Natural killer cell treated with Interleukin-12 subunit alpha and Interleukin-12 subunit beta and Interleukin-15 and Interleukin-18, amount 100 ng/mL, for 72 hours (primary cell): ENCODE results near the gene CIART. TPM values are rescaled to one million over a fixed set of nuclear protein-coding genes. Genes with fewer than 3 reads are reported as not detected.
"Not testable (repeated sequence)": the region's sequence is repeated elsewhere in the genome, so short reads cannot be mapped to it uniquely, and the experiment has no call there.

Experiments used
- ATAC-seq, 2 donors: fragments of 150-1000 bp; cut with Tn5 transposase in 1 of 2; sonication (Bioruptor Pico), chemical (Tn5 transposase) in 1 of 2; 2 replicates each; pipeline ENCODE4 v1.10.0; 2021
- DNase-seq: peaks from one replicate; pipeline ENCODE4 v3.0.0; 2022; ENCODE audit warnings: low spot score
- H3K27ac Mint-ChIP-seq, 2 donors: 1 replicate in 1 of 2; 2 replicates in 1 of 2; pipeline ENCODE4 v1.8.0; 2022; ENCODE audit warnings: mixed read lengths in 2 of 2, mild to moderate bottlenecking in 1 of 2, moderate library complexity in 1 of 2
- H3K27me3 Mint-ChIP-seq, 2 donors: 1 replicate in 1 of 2; 2 replicates in 1 of 2; pipeline ENCODE4 v1.8.0; 2022; ENCODE audit warnings: mixed read lengths in 2 of 2
- H3K36me3 Mint-ChIP-seq: one replicate; pipeline ENCODE4 v1.8.0; 2022; ENCODE audit warnings: mixed read lengths
- H3K4me1 Mint-ChIP-seq, 2 donors: 1 replicate in 1 of 2; 2 replicates in 1 of 2; pipeline ENCODE4 v1.8.0; 2022; ENCODE audit warnings: low read depth in 2 of 2, mixed read lengths in 2 of 2, mild to moderate bottlenecking in 1 of 2
- H3K4me3 Mint-ChIP-seq: one replicate; pipeline ENCODE4 v1.8.0; 2022; ENCODE audit warnings: mixed read lengths
- H3K9me3 Mint-ChIP-seq: 2 replicates; pipeline ENCODE4 v1.8.0; 2022; ENCODE audit warnings: mixed read lengths
- total RNA-seq, 2 donors: library from RNA; stranded (reverse); gene quantifications; one replicate each; pipeline ENCODE4 v1.2.3, GENCODE V29; 2022

The CIART gene
- total RNA-seq, result 10 to 100 TPM in 1 of 2 donors, 1 to 10 TPM in 1; 2.4 to 10.2 TPM

GRCh38 chr1:150281758-150282557 lies at the start of gene CIART:
Gene CIART (plus strand): TSS chr1:150282554. CDS start chr1:150283268, 714 bp downstream.
- Mint-ChIP-seq H3K4me1 (peaks cover 21% of the 10 kb centered on the region in 2 donors), H3K27ac (peak within 1 kb of the TSS; percentile 56 to 65), H3K4me3 (peak within 1 kb of the TSS; percentile 92), H3K27me3 (peaks cover 7 to 26% of the 10 kb centered on the region in 2 donors), H3K36me3 (no peaks in the 10 kb centered on the region), H3K9me3 (no peaks in the 10 kb centered on the region)
- DNase-seq, result peak; percentile 73
- ATAC-seq, result peak; percentile 88 to 95

- ATAC-seq, H3K36me3 Mint-ChIP-seq, H3K27me3 Mint-ChIP-seq, H3K27ac Mint-ChIP-seq, H3K4me3 Mint-ChIP-seq, DNase-seq, H3K9me3 Mint-ChIP-seq: not testable (repeated sequence)
- H3K4me1 Mint-ChIP-seq, result peaks cover 13 to 18% of the 10 kb centered on the region in 2 donors
These were observed 49.4 kb upstream of the CIART start for GRCh38 chr1:150232921-150233320.

GRCh38 chr1:150233359-150234308 lies 48.7 kb upstream of the CIART start:
- H3K27ac Mint-ChIP-seq, result no peak overlapping the region
- no peaks in the 10 kb centered on the region for H3K9me3 Mint-ChIP-seq

GRCh38 chr1:150234309-150234565 lies 48.1 kb upstream of the CIART start:
- ATAC-seq (no peak), DNase-seq (no peak)
- Mint-ChIP-seq H3K9me3 (no peaks in the 10 kb centered on the region), H3K36me3 (no peaks in the 10 kb centered on the region), H3K27me3 (peaks cover 0 to 2% of the 10 kb centered on the region in 2 donors), H3K4me1 (peaks cover 13 to 18% of the 10 kb centered on the region in 2 donors), H3K4me3 (no peak overlapping the region), H3K27ac (no peak overlapping the region)

More at GRCh38 chr1:150233359-150234308, 48.7 kb upstream of the CIART start:
- Mint-ChIP-seq H3K4me3 (no peak overlapping the region), H3K4me1 (peaks cover 13 to 18% of the 10 kb centered on the region in 2 donors), H3K27me3 (peaks cover 0 to 2% of the 10 kb centered on the region in 2 donors), H3K36me3 (peaks cover 5% of the 10 kb centered on the region)
- no peak for ATAC-seq
- DNase-seq, result no peak

GRCh38 chr1:150234566-150235293 lies 47.6 kb upstream of the CIART start:
- H3K4me3 Mint-ChIP-seq, result no peak overlapping the region
- H3K27ac Mint-ChIP-seq, result no peak overlapping the region
- H3K4me1 Mint-ChIP-seq, result peaks cover 13 to 18% of the 10 kb centered on the region in 2 donors
- DNase-seq (peak; percentile 97), ATAC-seq (peak; percentile 78 to 83)
- H3K9me3 Mint-ChIP-seq, result no peaks in the 10 kb centered on the region
- peaks cover 0 to 2% of the 10 kb centered on the region in 2 donors for H3K27me3 Mint-ChIP-seq
- H3K36me3 Mint-ChIP-seq, result no peaks in the 10 kb centered on the region

GRCh38 chr1:150235294-150235851 lies 47.0 kb upstream of the CIART start:
- ATAC-seq (peak in 1 of 2 donors; percentile 2), DNase-seq (no peak)
- H3K9me3 Mint-ChIP-seq, result no peaks in the 10 kb centered on the region
- peaks cover 13 to 18% of the 10 kb centered on the region in 2 donors for H3K4me1 Mint-ChIP-seq
- H3K4me3 Mint-ChIP-seq, result no peak overlapping the region
- no peaks in the 10 kb centered on the region for H3K36me3 Mint-ChIP-seq
- peaks cover 0 to 2% of the 10 kb centered on the region in 2 donors for H3K27me3 Mint-ChIP-seq
- no peak overlapping the region for H3K27ac Mint-ChIP-seq

GRCh38 chr1:150235852-150236613 lies 46.3 kb upstream of the CIART start, which contains the start of gene ANP32E:
Gene ANP32E (minus strand): TSS chr1:150236112. CDS start chr1:150235786, 326 bp downstream.
- ATAC-seq (peak; percentile 94), DNase-seq (peak; percentile 95)
- Mint-ChIP-seq H3K36me3 (no peaks in the 10 kb centered on the region), H3K27ac (no peak within 1 kb of the TSS), H3K4me3 (no peak within 1 kb of the TSS), H3K9me3 (no peaks in the 10 kb centered on the region), H3K27me3 (peaks cover 0 to 2% of the 10 kb centered on the region in 2 donors), H3K4me1 (peaks cover 13 to 18% of the 10 kb centered on the region in 2 donors)

- peaks cover 0 to 2% of the 10 kb centered on the region in 2 donors for H3K27me3 Mint-ChIP-seq
- H3K9me3 Mint-ChIP-seq, result no peaks in the 10 kb centered on the region
- no peak overlapping the region for H3K27ac Mint-ChIP-seq
- H3K4me1 Mint-ChIP-seq, result peaks cover 13 to 18% of the 10 kb centered on the region in 2 donors
- no peak for DNase-seq
- no peak overlapping the region for H3K4me3 Mint-ChIP-seq
- H3K36me3 Mint-ChIP-seq, result no peaks in the 10 kb centered on the region
- ATAC-seq, result no peak
These were observed 45.7 kb upstream of the CIART start for GRCh38 chr1:150236614-150237100.

- H3K27ac Mint-ChIP-seq, H3K27me3 Mint-ChIP-seq, H3K36me3 Mint-ChIP-seq, H3K9me3 Mint-ChIP-seq, H3K4me3 Mint-ChIP-seq, ATAC-seq, DNase-seq: not testable (repeated sequence)
- peaks cover 13 to 18% of the 10 kb centered on the region in 2 donors for H3K4me1 Mint-ChIP-seq
These were observed 45.2 kb upstream of the CIART start for GRCh38 chr1:150237176-150237575.

GRCh38 chr1:150237746-150238145 lies 44.6 kb upstream of the CIART start:
- H3K4me1 Mint-ChIP-seq, result peaks cover 13 to 16% of the 10 kb centered on the region in 2 donors
- DNase-seq (no peak), ATAC-seq (no peak)
- no peaks in the 10 kb centered on the region for H3K36me3 Mint-ChIP-seq
- H3K27me3 Mint-ChIP-seq, result peaks cover 0 to 2% of the 10 kb centered on the region in 2 donors
- H3K27ac Mint-ChIP-seq, result no peak overlapping the region
- no peak overlapping the region for H3K4me3 Mint-ChIP-seq
- H3K9me3 Mint-ChIP-seq, result no peaks in the 10 kb centered on the region

GRCh38 chr1:150243003-150243402 lies 39.4 kb upstream of the CIART start:
- H3K4me3 Mint-ChIP-seq, result no peak overlapping the region
- no peak overlapping the region for H3K27ac Mint-ChIP-seq
- peaks cover 0 to 2% of the 10 kb centered on the region in 2 donors for H3K27me3 Mint-ChIP-seq
- no peaks in the 10 kb centered on the region for H3K9me3 Mint-ChIP-seq
- no peaks in the 10 kb centered on the region for H3K36me3 Mint-ChIP-seq
- ATAC-seq, result no peak
- no peaks in the 10 kb centered on the region for H3K4me1 Mint-ChIP-seq
- no peak for DNase-seq

GRCh38 chr1:150249936-150250335 lies 32.4 kb upstream of the CIART start:
- DNase-seq, result no peak
- no peak for ATAC-seq
- no peak overlapping the region for H3K4me3 Mint-ChIP-seq
- no peaks in the 10 kb centered on the region for H3K36me3 Mint-ChIP-seq
- H3K27ac Mint-ChIP-seq, result no peak overlapping the region
- H3K27me3 Mint-ChIP-seq, result peaks cover 0 to 4% of the 10 kb centered on the region in 2 donors
- H3K9me3 Mint-ChIP-seq, result no peaks in the 10 kb centered on the region
- no peaks in the 10 kb centered on the region for H3K4me1 Mint-ChIP-seq
